GM19035 (cell line): ENCODE results near the gene PNPLA2.

Experiments
- ATAC-seq: cut with Tn5 transposase; IDR thresholded peaks from one replicate; pipeline ENCODE4 v1.9.1; 2021; ENCODE audit not compliant: unreplicated experiment

PNPLA2 gene

GRCh38 chr11:818396-819128 is at the start of gene PNPLA2:
Gene PNPLA2 (plus strand): TSS chr11:818914. CDS start chr11:819719, 805 bp downstream.
- no peak for ATAC-seq

GRCh38 chr11:769887-770641 is 48.6 kb upstream of the PNPLA2 start:
- ATAC-seq = no peak

GRCh38 chr11:770642-771616 is 47.8 kb upstream of the PNPLA2 start:
- no peak for ATAC-seq

- ATAC-seq = no peak
Observed at GRCh38 chr11:771617-772204, 47.0 kb upstream of the PNPLA2 start.

- no peak for ATAC-seq
Observed at GRCh38 chr11:772429-773390, 46.0 kb upstream of the PNPLA2 start.

- no peak for ATAC-seq
Observed at GRCh38 chr11:773425-773824, 45.3 kb upstream of the PNPLA2 start.

GRCh38 chr11:773830-774229 is 44.9 kb upstream of the PNPLA2 start:
- ATAC-seq = no peak

- ATAC-seq = no peak
Observed at GRCh38 chr11:774873-775592, 43.7 kb upstream of the PNPLA2 start.

- no peak for ATAC-seq
Observed at GRCh38 chr11:776263-776560, 42.5 kb upstream of the PNPLA2 start.

- peak; percentile 35 for ATAC-seq
Observed at GRCh38 chr11:776561-777287, 42.0 kb upstream of the PNPLA2 start.

- ATAC-seq = peak; percentile 83
Observed at GRCh38 chr11:777288-778255, 41.1 kb upstream of the PNPLA2 start, which contains the start of gene GATD1. Gene GATD1 (minus strand): TSS chr11:777487. CDS start chr11:777462, 25 bp downstream.

- no peak for ATAC-seq
Observed at GRCh38 chr11:778976-779954, 39.4 kb upstream of the PNPLA2 start.

- no peak for ATAC-seq
Observed at GRCh38 chr11:779955-780532, 38.7 kb upstream of the PNPLA2 start.

- no peak for ATAC-seq
Observed at GRCh38 chr11:782264-783174, 36.2 kb upstream of the PNPLA2 start.

GRCh38 chr11:783581-784015 is 35.1 kb upstream of the PNPLA2 start:
- ATAC-seq = no peak
